Upper lobe of left lung (tissue), 6 donors: ENCODE data around the gene SKA3. TPM values are rescaled to one million over a fixed set of nuclear protein-coding genes. Genes with fewer than 3 reads are reported as not detected.
"Not testable (repeated sequence)": the region's sequence is repeated elsewhere in the genome, so short reads cannot be mapped to it uniquely, and the experiment has no call there.

Experiments
- ATAC-seq, 2 donors: fragments of 200-7000 bp; cut with Tn5 transposase; one replicate each; pipeline ENCODE4 v1.9.1; 2022; ENCODE audit warnings: mild to moderate bottlenecking in 2 of 2, moderate library complexity in 2 of 2; ENCODE audit not compliant: low FRiP score in 2 of 2
- DNase-seq, 2 donors: peaks; one replicate each; pipeline ENCODE4 v3.0.0-alpha.2; 2019 to 2020
- H3K27ac ChIP-seq, 4 donors: fragments of 200-600 bp; sonication (generic); one replicate each; pipeline ENCODE4 v1.5.1; 2016 to 2019
- H3K27me3 ChIP-seq, 4 donors: fragments of 200-600 bp; sonication (generic); one replicate each; pipeline ENCODE4 v1.5.1; 2017 to 2019
- H3K36me3 ChIP-seq, 4 donors: fragments of 200-600 bp; sonication (generic); one replicate each; pipeline ENCODE4 v1.5.1; 2016 to 2019
- H3K4me1 ChIP-seq, 4 donors: fragments of 200-600 bp; sonication (generic); one replicate each; pipeline ENCODE4 v1.5.1; 2018 to 2019
- H3K4me3 ChIP-seq, 4 donors: fragments of 200-600 bp; sonication (generic); one replicate each; pipeline ENCODE4 v1.5.1; 2017 to 2019; ENCODE audit warnings: mild to moderate bottlenecking in 2 of 4, moderate library complexity in 1 of 4
- H3K9me3 ChIP-seq, 4 donors: fragments of 200-600 bp; sonication (generic); one replicate each; pipeline ENCODE4 v1.5.1; 2018 to 2019
- EP300 ChIP-seq, 4 donors: sonication (generic); formaldehyde crosslinking; IDR thresholded peaks; one replicate each; pipeline ENCODE4 v1.5.1; 2017; ENCODE audit warnings: antibody characterized with exemption in 4 of 4, control low read depth in 2 of 4
- POLR2A ChIP-seq, 4 donors: fragments of 450-650 bp; IDR thresholded peaks; one replicate each; pipeline ENCODE4 v1.5.1; 2016 to 2017; ENCODE audit warnings: antibody characterized with exemption in 4 of 4, mild to moderate bottlenecking in 2 of 4
- POLR2AphosphoS5 ChIP-seq, 2 donors: sonication (generic); formaldehyde crosslinking; IDR thresholded peaks; one replicate each; pipeline ENCODE4 v1.5.1; 2017; ENCODE audit warnings: antibody characterized with exemption in 2 of 2
- WGBS, 2 donors: methylation state at CpG; one replicate each; pipeline ENCODE4 v1.1.5; 2017 to 2018; 5-methylcytosine and 5-hydroxymethylcytosine counted together
- total RNA-seq, 6 donors: library from RNA; depleted of rRNA in 4 of 6; stranded (reverse); fragments of >200 nt in 4 of 6; gene quantifications; one replicate each; pipeline versions ENCODE4 v1.1.0 to v1.2.1, GENCODE V29; 2016 to 2021
- TF ChIP-seq, protein P1 (sequence below), 6 experiments: fragments of 450-650 bp in 4 of 6; fragments of 200-600 bp in 2 of 6; sonication (generic) in 2 of 6; IDR thresholded peaks; one replicate each; pipeline ENCODE4 v1.5.1; 2016 to 2019; ENCODE audit warnings: antibody characterized with exemption in 6 of 6
- donor health status: DM: no; HTN: no; CAD: no; lungs with moderate emphysema.
- donor health status: DM: no; HTN: yes; CAD: no; lungs with severe emphysema.

SKA3 gene
- total RNA-seq, 6 donors from 2014 or later, result 1.0 to 3.0 (median 1.4) TPM; not detected in 1

DNA sequence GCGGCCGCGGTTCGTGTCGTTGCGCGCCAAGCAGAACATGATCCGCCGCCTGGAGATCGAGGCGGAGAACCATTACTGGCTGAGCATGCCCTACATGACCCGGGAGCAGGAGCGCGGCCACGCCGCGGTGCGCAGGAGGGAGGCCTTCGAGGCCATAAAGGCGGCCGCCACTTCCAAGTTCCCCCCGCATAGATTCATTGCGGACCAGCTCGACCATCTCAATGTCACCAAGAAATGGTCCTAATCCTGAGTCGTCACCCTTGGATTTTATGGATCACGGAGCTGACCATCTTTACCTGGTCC is 581 bp upstream of the SKA3 start:
- Histone ChIP-seq H3K27ac (peak overlapping the region; percentile 90 to 99 (median 97)), H3K27me3 (no peaks in the 10 kb centered on the region), H3K9me3 (no peaks in the 10 kb centered on the region), H3K36me3 (no peaks in the 10 kb centered on the region), H3K4me1 (peaks cover 11 to 24% (median 16%) of the 10 kb centered on the region in 4 donors), H3K4me3 (peak overlapping the region; percentile 66 to 90 (median 87))
- TF ChIP-seq, protein P1, sequence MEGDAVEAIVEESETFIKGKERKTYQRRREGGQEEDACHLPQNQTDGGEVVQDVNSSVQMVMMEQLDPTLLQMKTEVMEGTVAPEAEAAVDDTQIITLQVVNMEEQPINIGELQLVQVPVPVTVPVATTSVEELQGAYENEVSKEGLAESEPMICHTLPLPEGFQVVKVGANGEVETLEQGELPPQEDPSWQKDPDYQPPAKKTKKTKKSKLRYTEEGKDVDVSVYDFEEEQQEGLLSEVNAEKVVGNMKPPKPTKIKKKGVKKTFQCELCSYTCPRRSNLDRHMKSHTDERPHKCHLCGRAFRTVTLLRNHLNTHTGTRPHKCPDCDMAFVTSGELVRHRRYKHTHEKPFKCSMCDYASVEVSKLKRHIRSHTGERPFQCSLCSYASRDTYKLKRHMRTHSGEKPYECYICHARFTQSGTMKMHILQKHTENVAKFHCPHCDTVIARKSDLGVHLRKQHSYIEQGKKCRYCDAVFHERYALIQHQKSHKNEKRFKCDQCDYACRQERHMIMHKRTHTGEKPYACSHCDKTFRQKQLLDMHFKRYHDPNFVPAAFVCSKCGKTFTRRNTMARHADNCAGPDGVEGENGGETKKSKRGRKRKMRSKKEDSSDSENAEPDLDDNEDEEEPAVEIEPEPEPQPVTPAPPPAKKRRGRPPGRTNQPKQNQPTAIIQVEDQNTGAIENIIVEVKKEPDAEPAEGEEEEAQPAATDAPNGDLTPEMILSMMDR (IDR thresholded peaks at IDR 0.05), result no peak
- TF ChIP-seq POLR2A (IDR thresholded peaks at IDR 0.05), result no peak
- TF ChIP-seq EP300 (IDR thresholded peaks at IDR 0.05), result no peak
- no peak for TF ChIP-seq POLR2AphosphoS5 (IDR thresholded peaks at IDR 0.05)
- ATAC-seq (peak; percentile 59 to 61), DNase-seq (no peak)
- 0% methylated on average over 2 to 19 of the region's 26 CpGs for WGBS, 2 donors

DNA sequence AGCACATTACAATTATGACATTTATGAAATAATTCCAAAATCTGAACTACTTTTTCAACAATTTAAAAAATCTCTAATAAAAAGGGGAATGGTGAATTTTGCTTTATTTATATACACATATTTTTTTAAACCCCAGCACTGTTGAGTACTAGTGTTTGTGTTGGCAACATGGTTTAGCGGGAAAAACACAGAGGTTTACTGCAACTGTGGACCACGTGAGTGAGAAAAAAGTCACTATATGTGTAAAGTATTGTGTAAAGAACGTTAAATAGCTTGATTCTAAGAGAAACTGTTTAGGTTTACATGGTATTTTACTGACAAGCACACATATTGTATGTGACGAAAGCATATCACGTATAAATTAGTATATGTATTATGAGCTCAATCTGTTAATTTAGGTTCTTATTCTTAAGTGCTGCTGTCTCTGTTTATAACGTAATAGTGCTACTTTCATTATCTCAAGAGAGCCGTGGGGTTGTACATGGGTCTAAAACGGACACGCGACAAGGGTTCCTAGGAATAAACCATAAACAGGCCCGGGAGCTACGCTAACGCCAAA is 617 bp downstream of the SKA3 start:
- H3K27ac ChIP-seq, result peak overlapping the region; percentile 90 to 99 (median 97)
- peaks cover 11 to 24% (median 16%) of the 10 kb centered on the region in 4 donors for H3K4me1 ChIP-seq
- TF ChIP-seq POLR2AphosphoS5 (IDR thresholded peaks at IDR 0.05) (no peak), POLR2A (IDR thresholded peaks at IDR 0.05) (no peak), EP300 (IDR thresholded peaks at IDR 0.05) (no peak)
- TF ChIP-seq, protein P1 (IDR thresholded peaks at IDR 0.05), result no peak
- 1 to 4% methylated on average over 10 to 13 of the region's 13 CpGs for WGBS, 2 donors
- DNase-seq (no peak), ATAC-seq (no peak)
- H3K27me3 ChIP-seq, result no peaks in the 10 kb centered on the region
- no peaks in the 10 kb centered on the region for H3K36me3 ChIP-seq
- no peaks in the 10 kb centered on the region for H3K9me3 ChIP-seq
- peak overlapping the region; percentile 66 to 90 (median 87) for H3K4me3 ChIP-seq

DNA sequence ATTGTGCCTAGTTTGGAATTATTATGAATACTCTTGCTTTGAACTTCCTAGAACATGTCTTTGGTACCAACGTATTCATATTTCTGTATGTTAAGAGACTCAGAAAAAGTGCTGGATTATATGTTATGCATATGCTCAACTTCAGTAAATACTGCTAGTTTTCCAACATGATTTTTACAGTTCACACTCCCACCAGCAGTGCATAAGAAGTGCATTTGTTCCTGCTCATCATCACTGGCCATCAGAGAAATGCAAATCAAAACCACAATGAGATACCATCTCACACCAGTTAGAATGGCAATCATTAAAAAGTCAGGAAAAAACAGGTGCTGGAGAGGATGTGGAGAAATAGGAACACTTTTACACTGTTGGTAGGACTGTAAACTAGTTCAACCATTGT is 2.6 kb downstream of the SKA3 start:
- not testable (repeated sequence) for H3K4me3 ChIP-seq, H3K9me3 ChIP-seq, ATAC-seq, DNase-seq, H3K27me3 ChIP-seq, H3K36me3 ChIP-seq, H3K27ac ChIP-seq
- 0% methylated on average over 1 of the region's 1 CpG for WGBS, 2 donors
- peaks cover 11 to 24% (median 16%) of the 10 kb centered on the region in 4 donors for H3K4me1 ChIP-seq

DNA sequence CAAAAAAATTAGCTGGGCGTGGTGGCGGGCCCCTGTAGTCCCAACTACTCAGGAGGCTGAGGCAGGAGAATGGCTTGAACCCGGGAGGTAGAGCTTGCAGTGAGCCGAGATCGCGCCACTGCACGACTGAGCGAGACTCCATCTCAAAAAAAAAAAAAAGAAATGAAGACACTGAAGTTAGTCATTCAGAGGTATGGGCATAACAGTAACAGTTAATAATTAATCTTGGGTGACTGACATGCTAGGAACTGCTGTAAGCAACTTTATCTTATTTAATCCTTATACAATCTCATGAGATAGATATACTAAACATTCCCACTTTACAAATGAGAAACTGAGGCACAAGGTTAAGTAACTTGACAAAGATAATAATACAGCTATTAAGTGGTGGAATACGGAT is 4.9 kb downstream of the SKA3 start:
- 94% methylated on average over 9 of the region's 9 CpGs for WGBS, 2 donors
- no peak for DNase-seq
- no peak overlapping the region for H3K27ac ChIP-seq
- TF ChIP-seq POLR2AphosphoS5 (IDR thresholded peaks at IDR 0.05), result no peak
- TF ChIP-seq EP300 (IDR thresholded peaks at IDR 0.05), result no peak
- no peak for TF ChIP-seq POLR2A (IDR thresholded peaks at IDR 0.05)
- TF ChIP-seq, protein P1 (IDR thresholded peaks at IDR 0.05), result no peak
- no peaks in the 10 kb centered on the region for H3K9me3 ChIP-seq
- H3K4me3 ChIP-seq, result no peak overlapping the region
- ATAC-seq, result no peak
- H3K4me1 ChIP-seq, result peaks cover 0 to 9% (median 6%) of the 10 kb centered on the region in 4 donors
- H3K36me3 ChIP-seq, result no peaks in the 10 kb centered on the region
- no peaks in the 10 kb centered on the region for H3K27me3 ChIP-seq

DNA sequence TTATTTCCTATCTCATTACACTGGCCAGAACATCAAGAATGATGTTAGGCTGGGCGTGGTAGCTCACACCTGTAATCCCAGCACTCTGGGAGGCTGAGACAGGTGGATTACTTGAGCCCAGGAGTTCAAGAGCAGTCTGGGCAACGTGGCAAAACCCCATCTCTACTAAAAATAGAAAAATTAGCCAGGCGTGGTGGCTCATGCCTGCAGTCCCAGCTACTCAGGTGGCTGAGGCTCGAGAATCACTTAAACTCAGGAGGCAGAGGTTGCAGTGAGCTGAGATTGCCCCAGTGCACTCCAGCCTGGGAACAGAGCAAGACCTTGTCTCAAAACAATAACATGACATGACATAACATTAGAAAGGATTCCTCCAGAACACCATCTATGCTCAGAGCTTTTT is 10.7 kb downstream of the SKA3 start:
- not testable (repeated sequence) for H3K27me3 ChIP-seq, H3K27ac ChIP-seq, H3K36me3 ChIP-seq, H3K4me3 ChIP-seq, DNase-seq, H3K9me3 ChIP-seq, ATAC-seq, H3K4me1 ChIP-seq
- 65 to 80% methylated on average over 4 of the region's 4 CpGs for WGBS, 2 donors

DNA sequence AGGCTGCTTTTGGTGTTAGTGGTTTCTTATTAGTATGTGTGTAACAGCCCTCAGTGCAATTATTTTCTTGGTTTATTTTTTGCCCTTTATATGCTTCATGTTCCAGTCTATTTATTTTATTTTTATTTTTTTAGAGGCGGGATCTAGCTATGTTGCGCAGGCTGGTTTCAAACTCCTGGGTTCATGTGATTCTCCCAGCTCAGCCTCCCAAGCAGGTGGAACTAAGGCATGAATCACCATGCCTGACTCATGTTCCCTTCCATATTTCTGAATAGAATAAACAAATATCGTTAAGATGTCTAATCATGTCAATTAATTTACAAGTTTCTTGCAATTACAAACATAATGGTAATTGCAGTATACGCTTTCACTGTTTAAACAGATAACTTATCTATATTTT is 11.7 kb downstream of the SKA3 start:
- H3K4me1 ChIP-seq, result no peaks in the 10 kb centered on the region
- no peak overlapping the region for H3K27ac ChIP-seq
- DNase-seq, result no peak
- 91 to 95% methylated on average over 4 of the region's 4 CpGs for WGBS, 2 donors
- ATAC-seq, result no peak
- H3K9me3 ChIP-seq, result no peaks in the 10 kb centered on the region
- TF ChIP-seq POLR2AphosphoS5 (IDR thresholded peaks at IDR 0.05) (no peak), EP300 (IDR thresholded peaks at IDR 0.05) (no peak), POLR2A (IDR thresholded peaks at IDR 0.05) (no peak)
- TF ChIP-seq, protein P1 (IDR thresholded peaks at IDR 0.05), result no peak
- H3K27me3 ChIP-seq, result no peaks in the 10 kb centered on the region
- H3K36me3 ChIP-seq, result no peaks in the 10 kb centered on the region
- H3K4me3 ChIP-seq, result no peak overlapping the region
